Common myeloid progenitor, CD34-positive (primary cell): ENCODE results near the gene HOXC10.

Source experiments
- CTCF ChIA-PET: fragments of 350-600 bp; sonication (Branson Sonifier 250); formaldehyde crosslinking; loops from one replicate; lab custom pipeline; 2021; ENCODE audit warnings: antibody characterized with exemption; lab: Charles Lee
- POLR2A ChIA-PET: fragments of 350-600 bp; sonication (Branson Sonifier 250); formaldehyde crosslinking; loops from one replicate; lab custom pipeline; 2021; ENCODE audit warnings: antibody characterized with exemption; lab: Charles Lee
- DNase-seq, 3 donors: peaks; one replicate each; pipeline versions ENCODE4 v3.0.0 to v3.0.0-alpha.2; 2013
- H3K27ac ChIP-seq, 2 experiments: 1 replicate in 1 of 2; 2 replicates in 1 of 2; pipeline ENCODE4 v1.7.0; 2013; ENCODE audit warnings: inconsistent platforms in 2 of 2, low read length in 2 of 2, mild to moderate bottlenecking in 2 of 2, low read depth in 1 of 2, moderate library complexity in 1 of 2; ENCODE audit not compliant: severe bottlenecking in 2 of 2, insufficient read depth in 1 of 2, poor library complexity in 1 of 2
- H3K27me3 ChIP-seq, 5 experiments: replicated peaks in 2 of 5; 1 replicate in 3 of 5; 2 replicates in 2 of 5; pipeline versions ENCODE4 v1.6.1 to v1.7.0; 2013; ENCODE audit warnings: low read length in 4 of 5, mild to moderate bottlenecking in 2 of 5, moderate library complexity in 2 of 5, inconsistent platforms in 1 of 5; ENCODE audit not compliant: insufficient read depth in 5 of 5, control insufficient read depth in 4 of 5
- H3K36me3 ChIP-seq, 4 experiments: 1 replicate in 2 of 4; 2 replicates in 2 of 4; pipeline versions ENCODE4 v1.6.1 to v1.7.0; 2013; ENCODE audit warnings: low read length in 3 of 4, control low read depth in 1 of 4, mild to moderate bottlenecking in 1 of 4; ENCODE audit not compliant: control insufficient read depth in 4 of 4, insufficient read depth in 4 of 4
- H3K4me1 ChIP-seq, 4 experiments: 1 replicate in 3 of 4; 2 replicates in 1 of 4; pipeline versions ENCODE4 v1.6.1 to v1.7.1; 2013; ENCODE audit warnings: low read length in 3 of 4, mild to moderate bottlenecking in 3 of 4, control low read depth in 1 of 4, inconsistent platforms in 1 of 4, moderate library complexity in 1 of 4; ENCODE audit not compliant: control insufficient read depth in 4 of 4, insufficient read depth in 4 of 4; ENCODE audit errors: control extremely low read depth in 1 of 4
- H3K4me3 ChIP-seq, 7 experiments: 1 replicate in 4 of 7; 2 replicates in 3 of 7; pipeline versions ENCODE4 v1.5.1 to v1.7.0; 2013; ENCODE audit warnings: mild to moderate bottlenecking in 7 of 7, low read length in 6 of 7, moderate library complexity in 6 of 7, inconsistent platforms in 2 of 7, low read depth in 2 of 7, control low read depth in 1 of 7; ENCODE audit not compliant: insufficient read depth in 4 of 7, control insufficient read depth in 1 of 7; ENCODE audit errors: extremely low read depth in 1 of 7
- H3K9me3 ChIP-seq, 5 experiments: 1 replicate in 4 of 5; 2 replicates in 1 of 5; pipeline versions ENCODE4 v1.6.1 to v1.7.1; 2013; ENCODE audit warnings: low read length in 4 of 5, mild to moderate bottlenecking in 2 of 5, inconsistent platforms in 1 of 5, low read depth in 1 of 5, moderate library complexity in 1 of 5; ENCODE audit not compliant: control insufficient read depth in 4 of 5, insufficient read depth in 2 of 5; ENCODE audit errors: control extremely low read depth in 1 of 5
- WGBS: methylation state at CpG from one replicate; pipeline ENCODE4 v1.1.5; 2013; ENCODE audit not compliant: insufficient coverage; 5-methylcytosine and 5-hydroxymethylcytosine counted together

The HOXC10 gene

GRCh38 chr12:53970451-53970850 is 14.5 kb upstream of the HOXC10 start:
- Histone ChIP-seq H3K36me3 (no peaks in the 10 kb centered on the region), H3K4me3 (no peak overlapping the region), H3K27me3 (peaks cover 13 to 100% (median 72%) of the 10 kb centered on the region in 5 experiments), H3K9me3 (peaks cover 0 to 6% (median 0%) of the 10 kb centered on the region in 5 experiments), H3K27ac (no peak overlapping the region), H3K4me1 (peaks cover 0 to 10% (median 4%) of the 10 kb centered on the region in 4 experiments)
- ChIA-PET CTCF (no interaction called here), POLR2A (no interaction called here)
- WGBS: 17% methylated on average over 1 of the region's 4 CpGs
- DNase-seq: no peak

GRCh38 chr12:53971129-53971528 is 13.8 kb upstream of the HOXC10 start:
- Histone ChIP-seq H3K27me3 (peaks cover 13 to 100% (median 77%) of the 10 kb centered on the region in 5 experiments), H3K4me1 (peaks cover 0 to 10% (median 4%) of the 10 kb centered on the region in 4 experiments), H3K36me3 (no peaks in the 10 kb centered on the region), H3K4me3 (no peak overlapping the region), H3K9me3 (peaks cover 0 to 11% (median 3%) of the 10 kb centered on the region in 5 experiments), H3K27ac (no peak overlapping the region)
- POLR2A ChIA-PET: no interaction called here
- WGBS: 48% methylated on average over 2 of the region's 3 CpGs
- CTCF ChIA-PET: interaction anchor here (1.3 kb wide), 2 partner anchors 12 to 14 kb away, joined by 3 to 4 read pairs; partner anchors contain the start of gene HOXC10
- no peak for DNase-seq

GRCh38 chr12:53971686-53972085 is 13.3 kb upstream of the HOXC10 start:
- no peak overlapping the region for H3K4me3 ChIP-seq
- peaks cover 0 to 10% (median 4%) of the 10 kb centered on the region in 4 experiments for H3K4me1 ChIP-seq
- no peaks in the 10 kb centered on the region for H3K36me3 ChIP-seq
- DNase-seq: no peak
- H3K27me3 ChIP-seq: peaks cover 15 to 100% (median 78%) of the 10 kb centered on the region in 5 experiments
- POLR2A ChIA-PET: no interaction called here
- no peak overlapping the region for H3K27ac ChIP-seq
- WGBS: 30% methylated on average over 2 of the region's 2 CpGs
- H3K9me3 ChIP-seq: peaks cover 0 to 14% (median 3%) of the 10 kb centered on the region in 5 experiments
- CTCF ChIA-PET: interaction anchor here (0.9 to 1.3 kb wide), 3 partner anchors 12 to 20 kb away, joined by 3 to 4 read pairs (median 3); partner anchors contain the start of gene HOXC10

GRCh38 chr12:53972152-53972702 is 12.7 kb upstream of the HOXC10 start:
- no peak for DNase-seq
- ChIA-PET POLR2A (no interaction called here), CTCF (interaction anchor here (0.7 to 1.3 kb wide), 4 partner anchors 13 to 244 kb away, joined by 3 to 4 read pairs (median 3); partner anchors contain the start of gene HOXC10)
- H3K27me3 ChIP-seq: peaks cover 18 to 100% (median 75%) of the 10 kb centered on the region in 5 experiments
- H3K27ac ChIP-seq: no peak overlapping the region
- no peak overlapping the region for H3K4me3 ChIP-seq
- H3K9me3 ChIP-seq: peaks cover 0 to 15% (median 3%) of the 10 kb centered on the region in 5 experiments
- H3K36me3 ChIP-seq: no peaks in the 10 kb centered on the region
- peaks cover 0 to 10% (median 4%) of the 10 kb centered on the region in 4 experiments for H3K4me1 ChIP-seq
- WGBS: 36% methylated on average over 5 of the region's 9 CpGs

GRCh38 chr12:53972722-53973235 is 12.2 kb upstream of the HOXC10 start, which contains the start of gene HOXC11:
TSS of gene HOXC11 (plus strand) at chr12:53973126. CDS start at chr12:53973242, 116 bp downstream.
- H3K27me3 ChIP-seq: peaks cover 22 to 100% (median 75%) of the 10 kb centered on the region in 5 experiments
- no peaks in the 10 kb centered on the region for H3K36me3 ChIP-seq
- no peak within 1 kb of the TSS for H3K4me3 ChIP-seq
- POLR2A ChIA-PET: interaction anchor here (0.8 kb wide), 1 partner anchor 1787 kb away, joined by 4 read pairs; no protein-coding TSS in a partner anchor
- DNase-seq: no peak
- CTCF ChIA-PET: interaction anchor here (0.7 to 1.0 kb wide), 2 partner anchors 213 to 243 kb away, joined by 3 read pairs; no protein-coding TSS in a partner anchor
- H3K4me1 ChIP-seq: peaks cover 0 to 10% (median 4%) of the 10 kb centered on the region in 4 experiments
- H3K27ac ChIP-seq: no peak within 1 kb of the TSS
- H3K9me3 ChIP-seq: peaks cover 0 to 17% (median 3%) of the 10 kb centered on the region in 5 experiments
- WGBS: 6% methylated on average over 16 of the region's 21 CpGs

GRCh38 chr12:53973236-53974042 is 11.5 kb upstream of the HOXC10 start:
- Histone ChIP-seq H3K9me3 (peaks cover 0 to 17% (median 3%) of the 10 kb centered on the region in 5 experiments), H3K4me1 (peaks cover 0 to 10% (median 4%) of the 10 kb centered on the region in 4 experiments), H3K27ac (no peak overlapping the region), H3K27me3 (peaks cover 23 to 100% (median 78%) of the 10 kb centered on the region in 5 experiments), H3K4me3 (no peak overlapping the region), H3K36me3 (no peaks in the 10 kb centered on the region)
- POLR2A ChIA-PET: interaction anchor here (0.8 kb wide), 1 partner anchor 1788 kb away, joined by 4 read pairs; no protein-coding TSS in a partner anchor
- 3% methylated on average over 60 of the region's 71 CpGs for WGBS
- DNase-seq: no peak
- CTCF ChIA-PET: interaction anchor here (1.0 kb wide), 1 partner anchor 212 kb away, joined by 3 read pairs; no protein-coding TSS in a partner anchor
